ENCODE data around the gene SCAMP4. TPM values are rescaled to one million over a fixed set of nuclear protein-coding genes. Genes with fewer than 3 reads are reported as not detected.
"Not testable (repeated sequence)": the region's sequence is repeated elsewhere in the genome, so short reads cannot be mapped to it uniquely, and the experiment has no call there.

SCAMP4 gene
- total RNA-seq, 2 experiments from 2014 or later = 21.3 to 49.9 TPM

- BruUV-seq (replicated peaks) = no TSS peak
- Histone ChIP-seq H4K20me1 (ENCODE audit: insufficient read depth, low read length) (peaks cover 13% of the 10 kb centered on the region), H3K36me3 (ENCODE audit: insufficient read depth, low read length) (peaks cover 47% of the 10 kb centered on the region), H3K4me2 (ENCODE audit: low read length) (peak overlapping the region; percentile 81), H3K79me2 (ENCODE audit: insufficient read depth, low read depth, low read length) (peaks cover 37% of the 10 kb centered on the region), H3K9me3 (ENCODE audit: low read length) (no peaks in the 10 kb centered on the region), H3K4me1 (ENCODE audit: insufficient read depth, low read length, poor library complexity, severe bottlenecking) (peaks cover 20% of the 10 kb centered on the region), H2AFZ (ENCODE audit: low read length) (no peak overlapping the region), H3K9me2 (ENCODE audit: insufficient read depth, low read length) (no peaks in the 10 kb centered on the region), H3K4me3 (ENCODE audit: low read depth, low read length, poor library complexity, severe bottlenecking) (peak overlapping the region; percentile 100), H3K27ac (ENCODE audit: low read depth, low read length, poor library complexity, severe bottlenecking) (peak overlapping the region; percentile 62)
- peak; percentile 48 for DNase-seq (ENCODE audit: low spot score)
- CTCF ChIA-PET (ENCODE audit: unreplicated experiment) = no interaction called here
- intact Hi-C loops (cut with micrococcal nuclease; ENCODE audit: unreplicated experiment) = no loop called here
- POLR2A ChIA-PET = interaction anchor here (0.6 to 1.0 kb wide), 4 partner anchors 10 to 415 kb away, joined by 3 to 4 read pairs (median 3); no protein-coding TSS in a partner anchor
- TF ChIP-seq EZH2phosphoT487 (IDR thresholded peaks at IDR 0.05; ENCODE audit: borderline replicate concordance, low read depth, low read length) = no peak
- TF ChIP-seq, protein P1, sequence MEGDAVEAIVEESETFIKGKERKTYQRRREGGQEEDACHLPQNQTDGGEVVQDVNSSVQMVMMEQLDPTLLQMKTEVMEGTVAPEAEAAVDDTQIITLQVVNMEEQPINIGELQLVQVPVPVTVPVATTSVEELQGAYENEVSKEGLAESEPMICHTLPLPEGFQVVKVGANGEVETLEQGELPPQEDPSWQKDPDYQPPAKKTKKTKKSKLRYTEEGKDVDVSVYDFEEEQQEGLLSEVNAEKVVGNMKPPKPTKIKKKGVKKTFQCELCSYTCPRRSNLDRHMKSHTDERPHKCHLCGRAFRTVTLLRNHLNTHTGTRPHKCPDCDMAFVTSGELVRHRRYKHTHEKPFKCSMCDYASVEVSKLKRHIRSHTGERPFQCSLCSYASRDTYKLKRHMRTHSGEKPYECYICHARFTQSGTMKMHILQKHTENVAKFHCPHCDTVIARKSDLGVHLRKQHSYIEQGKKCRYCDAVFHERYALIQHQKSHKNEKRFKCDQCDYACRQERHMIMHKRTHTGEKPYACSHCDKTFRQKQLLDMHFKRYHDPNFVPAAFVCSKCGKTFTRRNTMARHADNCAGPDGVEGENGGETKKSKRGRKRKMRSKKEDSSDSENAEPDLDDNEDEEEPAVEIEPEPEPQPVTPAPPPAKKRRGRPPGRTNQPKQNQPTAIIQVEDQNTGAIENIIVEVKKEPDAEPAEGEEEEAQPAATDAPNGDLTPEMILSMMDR (conservative IDR thresholded peaks at IDR 0.05; ENCODE audit: low read length) = no peak
Measured at GRCh38 chr19:1874554-1875185, 30.5 kb upstream of the SCAMP4 start.

GRCh38 chr19:1875265-1875645, 29.9 kb upstream of the SCAMP4 start:
- Histone ChIP-seq H3K79me2 (ENCODE audit: insufficient read depth, low read depth, low read length) (peaks cover 37% of the 10 kb centered on the region), H4K20me1 (ENCODE audit: insufficient read depth, low read length) (peaks cover 13% of the 10 kb centered on the region), H3K36me3 (ENCODE audit: insufficient read depth, low read length) (peaks cover 46% of the 10 kb centered on the region), H3K4me1 (ENCODE audit: insufficient read depth, low read length, poor library complexity, severe bottlenecking) (peaks cover 20% of the 10 kb centered on the region), H3K4me2 (ENCODE audit: low read length) (peak overlapping the region; percentile 81), H3K27ac (ENCODE audit: low read depth, low read length, poor library complexity, severe bottlenecking) (peak overlapping the region; percentile 62), H3K4me3 (ENCODE audit: low read depth, low read length, poor library complexity, severe bottlenecking) (peak overlapping the region; percentile 100)
- CTCF ChIA-PET (ENCODE audit: unreplicated experiment); H3K9me3 ChIP-seq (ENCODE audit: low read length); H3K9me2 ChIP-seq (ENCODE audit: insufficient read depth, low read length); H2AFZ ChIP-seq (ENCODE audit: low read length); intact Hi-C loops (cut with micrococcal nuclease; ENCODE audit: unreplicated experiment); BruUV-seq (replicated peaks): not testable (repeated sequence)
- DNase-seq (ENCODE audit: low spot score) = peak; percentile 49
- POLR2A ChIA-PET = interaction anchor here (0.6 to 1.0 kb wide), 4 partner anchors 11 to 414 kb away, joined by 3 to 4 read pairs (median 3); no protein-coding TSS in a partner anchor

DNA sequence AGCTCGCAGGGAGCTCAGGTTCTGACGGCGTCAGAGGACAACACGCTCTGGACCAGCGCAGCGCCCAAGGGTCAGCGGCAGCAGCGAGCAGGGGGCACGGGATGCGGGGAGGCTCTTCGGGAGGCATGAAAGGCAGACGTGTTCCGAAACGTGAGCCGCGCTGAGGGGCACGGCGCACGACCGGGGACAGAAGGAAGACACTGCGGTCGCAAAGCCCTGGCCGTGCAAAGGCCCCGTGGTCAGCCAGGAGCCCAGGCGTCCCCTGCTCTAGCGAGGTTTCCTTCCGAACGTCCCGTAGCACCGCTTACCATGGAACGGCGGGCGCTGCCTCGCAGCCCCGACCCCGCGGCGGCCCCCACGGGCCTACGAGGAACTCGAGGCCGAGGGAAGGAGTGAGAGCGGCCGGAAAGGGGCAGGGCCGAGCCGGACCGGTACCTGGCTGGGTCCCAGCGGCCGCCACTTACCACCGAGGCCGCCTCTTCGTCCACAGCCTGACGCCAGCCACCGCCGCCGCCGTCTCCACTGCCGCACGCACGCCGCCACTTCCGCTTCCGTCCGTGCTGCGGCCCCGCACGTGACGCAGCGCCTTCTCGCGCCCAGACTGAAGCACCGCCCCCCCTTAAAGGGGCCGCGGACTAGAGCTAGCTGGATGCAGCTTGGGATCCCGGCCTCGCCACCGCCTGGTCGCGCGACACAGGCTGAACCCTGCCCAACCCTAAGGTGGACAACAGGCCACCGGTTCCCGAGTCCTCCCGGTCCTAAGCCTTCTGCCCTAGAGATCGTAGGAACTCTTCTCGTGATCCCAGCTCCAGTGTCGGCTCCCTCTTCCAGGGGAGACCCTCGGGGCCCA, 29.3 kb upstream of the SCAMP4 start:
- no TSS peak for BruUV-seq (replicated peaks)
- intact Hi-C loops (cut with micrococcal nuclease; ENCODE audit: unreplicated experiment) = no loop called here

DNA sequence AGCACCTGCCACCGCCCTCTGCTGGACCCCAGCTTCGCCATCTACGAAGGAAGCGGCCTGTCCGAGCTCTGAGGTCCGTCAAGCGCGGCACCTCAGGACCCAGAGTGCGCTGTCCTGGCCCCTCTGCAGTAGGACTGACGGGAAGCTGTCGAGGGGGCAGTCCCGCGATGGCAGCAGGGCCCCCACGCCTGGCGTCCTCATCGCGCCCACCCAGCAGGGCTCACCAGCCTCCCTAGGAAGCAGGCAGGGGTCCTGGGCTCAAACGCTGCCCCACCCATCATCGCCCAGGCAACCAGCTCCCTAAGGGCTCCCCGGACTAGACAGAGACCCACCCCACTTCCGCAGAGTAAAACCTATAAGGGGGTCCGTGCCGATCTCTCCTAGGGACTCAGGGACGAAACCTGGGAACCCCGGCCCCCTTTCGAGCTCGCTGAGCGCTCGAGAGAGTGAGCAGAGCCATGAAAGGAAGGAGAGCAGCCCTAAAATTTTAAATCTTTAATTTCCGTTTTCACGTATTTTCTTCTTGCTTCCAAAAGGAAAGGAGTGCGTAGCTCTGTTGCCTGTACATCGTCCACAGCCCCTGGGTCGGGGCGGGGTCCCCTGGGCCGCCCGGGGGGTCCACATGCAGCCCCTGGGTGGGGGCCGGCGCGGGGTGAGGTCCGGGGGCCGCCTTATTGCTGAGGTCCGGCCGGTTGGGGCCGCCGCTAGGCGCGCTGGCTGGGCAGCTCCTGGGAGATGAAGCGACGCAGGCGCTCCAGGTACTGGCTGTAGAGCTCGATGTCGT, 28.5 kb upstream of the SCAMP4 start:
- CTCF ChIA-PET (ENCODE audit: unreplicated experiment) = interaction anchor here (1.4 kb wide), 1 partner anchor 12 kb away, joined by 12 read pairs; no protein-coding TSS in a partner anchor

More for the DNA sequence above, 29.3 kb upstream of the SCAMP4 start:
- Histone ChIP-seq H2AFZ (ENCODE audit: low read length) (no peak overlapping the region; the same call in 1 of the 2 replicates), H4K20me1 (ENCODE audit: insufficient read depth, low read length) (peaks cover 13% of the 10 kb centered on the region), H3K27ac (ENCODE audit: low read depth, low read length, poor library complexity, severe bottlenecking) (peak overlapping the region; percentile 62), H3K9me2 (ENCODE audit: insufficient read depth, low read length) (no peaks in the 10 kb centered on the region), H3K36me3 (ENCODE audit: insufficient read depth, low read length) (peaks cover 44% of the 10 kb centered on the region), H3K4me1 (ENCODE audit: insufficient read depth, low read length, poor library complexity, severe bottlenecking) (peaks cover 20% of the 10 kb centered on the region), H3K79me2 (ENCODE audit: insufficient read depth, low read depth, low read length) (peaks cover 37% of the 10 kb centered on the region), H3K9me3 (ENCODE audit: low read length) (no peaks in the 10 kb centered on the region), H3K4me2 (ENCODE audit: low read length) (peak overlapping the region; percentile 81), H3K4me3 (ENCODE audit: low read depth, low read length, poor library complexity, severe bottlenecking) (peak overlapping the region; percentile 100)
- POLR2A ChIA-PET = interaction anchor here (0.6 to 1.2 kb wide), 5 partner anchors 19 to 1085 kb away, joined by 3 to 6 read pairs (median 4); no protein-coding TSS in a partner anchor
- CTCF ChIA-PET (ENCODE audit: unreplicated experiment) = interaction anchor here (1.4 kb wide), 1 partner anchor 11 kb away, joined by 12 read pairs; no protein-coding TSS in a partner anchor
- no peak for TF ChIP-seq EZH2phosphoT487 (IDR thresholded peaks at IDR 0.05; ENCODE audit: borderline replicate concordance, low read depth, low read length)
- TF ChIP-seq, protein P1 (conservative IDR thresholded peaks at IDR 0.05; ENCODE audit: low read length) = peak; percentile 66
- DNase-seq (ENCODE audit: low spot score) = peak; percentile 94

More for the DNA sequence above, 28.5 kb upstream of the SCAMP4 start:
- Histone ChIP-seq H3K4me1 (ENCODE audit: insufficient read depth, low read length, poor library complexity, severe bottlenecking) (peaks cover 20% of the 10 kb centered on the region), H3K4me3 (ENCODE audit: low read depth, low read length, poor library complexity, severe bottlenecking) (peak overlapping the region; percentile 100), H3K79me2 (ENCODE audit: insufficient read depth, low read depth, low read length) (peaks cover 40% of the 10 kb centered on the region), H3K4me2 (ENCODE audit: low read length) (peak overlapping the region; percentile 81), H3K36me3 (ENCODE audit: insufficient read depth, low read length) (peaks cover 36% of the 10 kb centered on the region), H3K27ac (ENCODE audit: low read depth, low read length, poor library complexity, severe bottlenecking) (peak overlapping the region; percentile 62), H4K20me1 (ENCODE audit: insufficient read depth, low read length) (peaks cover 13% of the 10 kb centered on the region)
- H3K9me3 ChIP-seq (ENCODE audit: low read length); intact Hi-C loops (cut with micrococcal nuclease; ENCODE audit: unreplicated experiment); BruUV-seq (replicated peaks); DNase-seq (ENCODE audit: low spot score); H3K9me2 ChIP-seq (ENCODE audit: insufficient read depth, low read length); H2AFZ ChIP-seq (ENCODE audit: low read length): not testable (repeated sequence)
- POLR2A ChIA-PET = interaction anchor here (0.6 to 1.2 kb wide), 4 partner anchors 20 to 1084 kb away, joined by 3 to 6 read pairs (median 5); no protein-coding TSS in a partner anchor

Data from OCI-LY7 (cell line).